Measurements from ENCODE around the gene ZBED2. TPM values are rescaled to one million over a fixed set of nuclear protein-coding genes. Genes with fewer than 3 reads are reported as not detected.

ZBED2 gene
- total RNA-seq, 1 experiment from 2014 or later: 0.10 TPM

- no peak overlapping the region for H3K27ac ChIP-seq (ENCODE audit: low read length)
- DNase-seq (ENCODE audit: low read depth, low spot score) (no peak), ATAC-seq (peak; percentile 77)
- POLR2A ChIA-PET: no interaction called here
- no peaks in the 10 kb centered on the region for H3K9me3 ChIP-seq (ENCODE audit: control insufficient read depth, insufficient read depth, low read depth, low read length)
- CTCF ChIA-PET: interaction anchor here (1.0 to 1.6 kb wide), 2 partner anchors 91 to 113 kb away, joined by 4 to 5 read pairs; no protein-coding TSS in a partner anchor
- no peaks in the 10 kb centered on the region for H3K36me3 ChIP-seq (ENCODE audit: control insufficient read depth, insufficient read depth, low read length)
- no TSS peak for BruUV-seq (replicated peaks)
- TF ChIP-seq CTCF (IDR thresholded peaks at IDR 0.05) (peak; percentile 30; the same call in 1 of the 2 replicates), POLR2AphosphoS5 (IDR thresholded peaks at IDR 0.05; ENCODE audit: low read depth, low read length) (no peak), REST (IDR thresholded peaks at IDR 0.05; ENCODE audit: insufficient read depth in 1 of 2, low read depth in 2 of 2, low read length in 1 of 2) (no peak)
- no peak overlapping the region for H3K4me3 ChIP-seq (ENCODE audit: low read depth in 2 of 2, low read length in 2 of 2)
- in situ Hi-C loops (cut with HindIII; ENCODE audit: low pct_unique_long_range_greater_than_20kb, low sequenced_read_pairs): no loop called here
- H3K27me3 ChIP-seq (ENCODE audit: control insufficient read depth, insufficient read depth, low read length): no peaks in the 10 kb centered on the region
- no peaks in the 10 kb centered on the region for H3K4me1 ChIP-seq (ENCODE audit: control insufficient read depth, insufficient read depth, low read length)
- intact Hi-C loops (cut with micrococcal nuclease; ENCODE audit: unreplicated experiment): loop anchor here (10.0 kb wide), 1 partner anchor 117 kb away; no protein-coding TSS in a partner anchor
Measured at GRCh38 chr3:111577798-111578685, 17.1 kb downstream of the ZBED2 start.

- intact Hi-C loops (cut with micrococcal nuclease; ENCODE audit: unreplicated experiment): loop anchor here (10.0 kb wide), 1 partner anchor 118 kb away; no protein-coding TSS in a partner anchor
- no peaks in the 10 kb centered on the region for H3K27me3 ChIP-seq (ENCODE audit: control insufficient read depth, insufficient read depth, low read length)
- no TSS peak for BruUV-seq (replicated peaks)
Measured at GRCh38 chr3:111577113-111577512, 18.0 kb downstream of the ZBED2 start.

More at GRCh38 chr3:111577113-111577512, 18.0 kb downstream of the ZBED2 start:
- Histone ChIP-seq H3K36me3 (ENCODE audit: control insufficient read depth, insufficient read depth, low read length) (no peaks in the 10 kb centered on the region), H3K9me3 (ENCODE audit: control insufficient read depth, insufficient read depth, low read depth, low read length) (no peaks in the 10 kb centered on the region), H3K4me3 (ENCODE audit: low read depth in 2 of 2, low read length in 2 of 2) (no peak overlapping the region), H3K27ac (ENCODE audit: low read length) (no peak overlapping the region), H3K4me1 (ENCODE audit: control insufficient read depth, insufficient read depth, low read length) (no peaks in the 10 kb centered on the region)
- ChIA-PET POLR2A (no interaction called here), CTCF (interaction anchor here (1.0 to 1.6 kb wide), 2 partner anchors 92 to 114 kb away, joined by 4 to 5 read pairs; no protein-coding TSS in a partner anchor)
- in situ Hi-C loops (cut with HindIII; ENCODE audit: low pct_unique_long_range_greater_than_20kb, low sequenced_read_pairs): no loop called here
- ATAC-seq (no peak), DNase-seq (ENCODE audit: low read depth, low spot score) (no peak)
- TF ChIP-seq POLR2AphosphoS5 (IDR thresholded peaks at IDR 0.05; ENCODE audit: low read depth, low read length) (no peak), REST (IDR thresholded peaks at IDR 0.05; ENCODE audit: insufficient read depth in 1 of 2, low read depth in 2 of 2, low read length in 1 of 2) (no peak), TCF7L2 (IDR thresholded peaks at IDR 0.05; ENCODE audit: low read depth, low read length) (no peak), SIN3A (IDR thresholded peaks at IDR 0.05; ENCODE audit: borderline replicate concordance, insufficient read depth, low read depth, low read length) (no peak), CTCF (IDR thresholded peaks at IDR 0.05) (no peak)

Data from Panc1 (cell line).